Hematopoietic multipotent progenitor cell treated with erythropoietin and hydrocortisone succinate and interleukin-3 and kit ligand, for 4 days (in vitro differentiated cells): ENCODE data around the gene MPZL3.

Experiments
- DNase-seq: peaks from one replicate; pipeline ENCODE4 v3.0.0-alpha.2; 2015

The MPZL3 gene

GRCh38 chr11:118264569-118265465 is 12.7 kb upstream of the MPZL3 start:
- DNase-seq = no peak

DNA sequence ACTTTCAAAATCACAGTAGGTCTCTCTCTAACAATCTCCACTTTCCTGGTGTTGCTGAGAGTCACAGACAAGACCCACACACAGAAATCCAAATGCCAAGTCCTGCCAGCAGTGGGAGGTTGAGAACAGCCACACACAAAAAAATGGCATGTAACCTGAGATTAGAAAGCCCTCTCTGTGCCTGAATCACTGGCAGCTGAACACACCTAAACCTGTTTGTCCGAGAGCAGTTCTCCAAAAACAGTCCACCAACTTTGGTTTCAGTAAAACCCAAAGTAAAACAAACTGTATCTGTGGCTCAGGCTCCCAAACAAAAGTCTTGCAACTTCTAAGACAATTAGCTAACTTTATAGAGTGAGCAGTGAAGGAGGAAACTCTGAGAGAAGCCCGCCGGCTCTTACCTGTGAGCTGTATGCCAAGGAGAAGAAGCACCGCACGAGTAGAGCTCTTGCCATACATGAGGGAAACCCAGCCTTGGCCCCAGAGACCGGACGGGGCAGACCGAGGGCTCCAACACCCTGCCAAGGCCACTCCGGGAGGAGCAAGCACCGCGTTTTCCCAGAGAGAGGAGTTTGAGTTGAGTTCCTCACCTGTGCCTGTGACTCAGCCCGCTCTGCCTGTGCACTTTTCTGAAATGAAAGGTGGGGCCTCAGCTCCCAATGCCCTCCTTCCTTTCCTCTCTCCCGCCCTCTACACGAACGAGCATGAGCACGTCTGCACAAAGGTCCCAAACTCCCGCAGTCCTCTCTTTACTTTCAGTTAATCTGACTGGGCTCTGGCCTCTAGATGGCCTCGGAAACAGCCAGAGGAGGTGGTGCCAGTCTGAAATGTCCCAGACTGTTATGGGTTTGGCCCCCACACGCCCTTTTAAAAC is 11.8 kb upstream of the MPZL3 start, which contains the start of gene MPZL2:
MPZL2 (minus strand) TSS at position 603 of the 874 bp plus-strand sequence; CDS start at position 459, 144 bp downstream.
- DNase-seq = peak; percentile 28

DNA sequence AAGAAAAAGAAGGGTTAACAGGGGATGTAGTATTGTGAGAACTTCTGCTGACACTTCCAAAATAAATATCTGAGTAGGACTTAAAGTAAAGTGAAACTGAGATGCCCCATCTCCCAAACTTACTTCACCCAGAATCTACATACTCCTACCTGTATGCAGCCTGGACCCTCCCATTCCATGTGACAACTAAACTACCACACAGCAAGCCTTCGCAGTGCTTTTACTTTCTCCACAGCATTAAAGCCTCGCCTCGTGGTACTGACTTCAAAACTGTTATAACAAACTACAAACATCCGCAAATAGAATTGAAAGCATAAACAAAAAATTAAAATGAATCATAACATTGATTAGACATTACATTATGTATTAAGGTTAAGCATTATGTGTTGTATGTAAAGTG is 10.9 kb upstream of the MPZL3 start:
- no peak for DNase-seq

DNA sequence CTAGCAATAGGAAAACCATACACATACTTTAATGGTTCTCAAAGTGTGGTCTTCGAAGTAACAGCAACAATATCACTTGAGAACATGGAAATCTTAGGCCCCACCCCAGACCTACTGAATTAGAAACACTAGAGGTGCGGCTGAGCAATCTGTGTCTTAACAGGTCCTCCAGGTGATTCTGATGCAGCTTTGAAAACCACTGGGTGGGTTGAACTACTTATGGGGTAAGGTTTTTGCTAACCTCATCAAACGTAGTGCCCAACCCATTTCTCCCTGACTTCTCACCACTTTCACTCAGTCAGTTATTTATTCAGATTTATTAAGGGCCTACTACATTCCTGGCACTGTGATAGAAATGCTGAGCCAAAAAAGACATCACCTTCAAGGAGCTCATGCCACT is 8.2 kb upstream of the MPZL3 start:
- DNase-seq = no peak

DNA sequence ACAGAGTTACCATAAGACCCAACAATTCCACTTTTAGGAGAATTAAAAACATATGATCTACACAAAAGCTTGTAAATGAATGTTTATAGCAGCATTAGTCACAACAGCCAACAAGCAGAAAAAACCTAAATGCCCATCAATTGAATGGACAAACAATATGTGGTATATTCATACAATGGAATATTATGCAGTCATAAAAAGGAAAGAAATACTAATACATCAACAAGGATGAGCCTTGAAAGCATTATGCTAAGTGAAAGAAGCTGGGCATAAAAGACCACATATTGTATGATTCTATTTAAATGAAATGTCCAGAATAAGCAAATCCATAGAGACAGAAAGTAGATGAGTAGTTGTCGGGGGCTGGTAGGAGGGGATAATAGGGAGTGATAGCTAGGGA is 7.0 kb upstream of the MPZL3 start:
- DNase-seq = no peak

- peak; percentile 52 for DNase-seq
Measured at GRCh38 chr11:118258410-118258809, 6.2 kb upstream of the MPZL3 start.

DNA sequence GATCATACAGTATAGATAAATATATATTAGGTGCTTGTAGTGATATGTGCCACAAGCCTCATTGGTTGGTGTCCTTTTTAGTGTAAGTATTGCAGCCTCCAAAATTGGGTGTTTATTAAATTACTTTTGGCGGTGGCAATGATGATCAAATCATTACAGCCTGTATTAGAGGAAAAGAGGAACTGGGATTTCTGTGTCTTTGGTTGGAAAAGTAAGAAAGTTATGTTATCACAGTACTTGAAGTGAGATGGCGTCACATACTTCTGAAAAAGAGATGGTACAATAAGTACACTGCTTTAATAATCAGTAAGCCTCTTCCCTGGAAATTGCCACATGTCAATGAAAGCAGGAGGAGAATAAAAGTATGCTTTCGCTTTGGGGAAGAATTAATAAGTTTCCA is 523 bp upstream of the MPZL3 start:
- no peak for DNase-seq

DNA sequence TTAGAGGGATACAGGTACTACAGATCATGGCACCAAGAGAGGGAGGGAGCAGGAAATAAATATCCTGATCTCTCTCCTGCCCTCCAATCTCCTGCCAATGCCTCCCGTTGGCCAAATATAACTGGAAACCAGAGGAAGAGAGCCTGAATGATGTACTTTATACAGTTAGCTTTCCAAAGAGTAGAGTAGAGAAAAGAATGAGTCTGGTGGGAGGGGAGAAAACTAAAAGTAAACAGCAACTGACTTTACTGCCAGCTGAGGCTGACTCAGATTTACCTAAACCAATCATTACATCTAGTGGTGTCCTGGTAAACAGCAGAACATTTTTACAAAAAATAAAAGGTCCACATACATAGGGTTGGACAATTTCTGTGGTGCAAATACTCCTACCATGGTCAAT is 5.1 kb downstream of the MPZL3 start:
- DNase-seq = no peak

DNA sequence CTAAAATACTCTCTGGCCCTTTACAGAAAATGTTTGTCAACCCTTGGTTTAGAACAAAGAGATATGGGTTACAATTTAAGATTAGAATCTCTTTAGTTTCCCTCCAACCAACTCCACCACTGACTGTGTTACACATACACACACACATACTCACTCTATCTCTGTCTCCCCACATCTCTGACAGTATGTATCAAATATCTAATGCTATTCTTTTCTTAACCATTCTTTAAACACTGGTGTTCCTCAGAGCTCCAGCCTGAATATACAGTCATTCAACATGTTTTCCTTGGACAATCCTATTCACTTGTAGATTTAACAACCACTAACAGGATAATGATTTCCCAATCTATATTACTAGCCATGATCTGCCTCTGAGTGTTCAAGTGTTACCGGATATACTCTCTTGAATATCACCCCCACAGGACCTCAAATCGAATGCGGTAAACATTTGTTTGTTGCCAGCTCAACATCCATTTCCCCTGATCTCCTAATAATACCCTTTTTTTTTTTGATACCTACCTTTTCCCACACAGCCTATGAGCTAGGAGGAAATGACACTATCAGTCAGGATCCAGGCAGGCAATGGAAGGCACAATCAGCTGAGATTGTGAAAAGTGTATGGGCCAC is 6.1 kb downstream of the MPZL3 start:
- peak; percentile 64 for DNase-seq

DNA sequence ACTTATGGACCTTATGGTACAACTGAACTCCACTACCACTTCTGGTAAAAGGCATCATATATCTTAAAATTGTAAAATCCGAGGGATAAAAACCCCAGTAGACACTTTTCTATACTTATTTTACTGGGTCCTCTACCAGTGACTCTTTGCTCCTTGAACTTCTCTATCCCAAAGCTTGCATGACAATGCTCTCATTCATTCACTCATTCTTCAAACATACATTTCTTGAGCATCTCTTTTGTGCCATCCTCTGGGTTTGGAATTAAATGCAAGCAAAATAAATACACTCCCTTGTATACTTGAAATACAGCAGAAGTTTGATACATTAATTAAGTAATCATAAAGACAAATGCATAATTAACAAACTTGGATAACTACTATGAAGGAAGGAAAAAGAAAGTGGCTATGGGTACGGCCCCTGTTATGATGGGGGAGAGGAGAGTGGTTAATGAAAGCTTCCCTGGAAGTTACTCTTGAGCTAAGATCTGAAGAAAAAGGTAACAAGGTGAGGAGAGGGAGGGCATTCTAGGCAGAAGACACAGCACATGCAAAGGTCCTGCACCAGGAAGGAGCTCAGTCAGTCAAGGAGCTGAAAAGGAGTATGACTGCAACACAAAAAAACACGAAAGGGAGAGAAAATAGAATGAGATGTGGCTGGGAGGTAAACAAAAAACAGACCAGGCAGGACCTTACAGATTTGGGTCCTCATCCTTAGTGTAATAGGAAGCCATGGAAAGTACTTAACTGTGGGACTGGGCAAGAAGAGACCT is 8.0 kb downstream of the MPZL3 start:
- no peak for DNase-seq

DNA sequence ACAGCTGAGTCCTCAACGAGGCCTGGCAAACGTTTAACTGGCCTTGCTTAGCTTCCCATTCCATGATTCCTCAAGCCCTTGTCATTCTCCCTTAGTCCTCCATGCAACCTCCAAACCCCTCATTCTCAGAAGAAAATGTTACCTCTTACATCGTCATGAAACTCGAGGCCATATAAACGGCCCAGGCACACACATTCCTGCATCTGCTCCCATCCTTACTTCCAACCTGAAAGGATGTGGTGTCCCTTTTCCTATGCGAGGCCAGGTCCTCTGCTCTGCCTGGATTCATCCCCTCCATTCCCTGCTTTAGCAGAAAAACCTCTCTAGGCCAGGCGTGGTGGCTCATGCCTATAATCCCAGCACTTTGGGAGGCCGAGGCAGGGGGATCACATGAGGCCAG is 9.0 kb downstream of the MPZL3 start:
- no peak for DNase-seq

DNA sequence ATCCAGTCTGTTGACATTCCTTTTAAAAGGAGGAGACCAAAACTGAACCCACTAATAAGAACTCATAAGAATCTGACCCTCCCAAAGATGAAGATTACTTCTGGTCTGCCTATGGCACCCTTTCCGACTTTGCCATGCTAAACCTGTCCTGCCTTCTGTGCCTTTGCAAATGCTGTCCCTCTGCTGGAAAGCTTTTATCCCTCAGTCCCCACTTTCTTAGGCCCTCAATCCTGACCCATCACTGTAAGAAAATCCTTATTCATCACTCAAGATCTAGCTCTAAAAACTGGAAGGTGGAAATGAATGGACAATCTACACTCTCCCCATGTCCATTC is 10.4 kb downstream of the MPZL3 start:
- DNase-seq = no peak

DNA sequence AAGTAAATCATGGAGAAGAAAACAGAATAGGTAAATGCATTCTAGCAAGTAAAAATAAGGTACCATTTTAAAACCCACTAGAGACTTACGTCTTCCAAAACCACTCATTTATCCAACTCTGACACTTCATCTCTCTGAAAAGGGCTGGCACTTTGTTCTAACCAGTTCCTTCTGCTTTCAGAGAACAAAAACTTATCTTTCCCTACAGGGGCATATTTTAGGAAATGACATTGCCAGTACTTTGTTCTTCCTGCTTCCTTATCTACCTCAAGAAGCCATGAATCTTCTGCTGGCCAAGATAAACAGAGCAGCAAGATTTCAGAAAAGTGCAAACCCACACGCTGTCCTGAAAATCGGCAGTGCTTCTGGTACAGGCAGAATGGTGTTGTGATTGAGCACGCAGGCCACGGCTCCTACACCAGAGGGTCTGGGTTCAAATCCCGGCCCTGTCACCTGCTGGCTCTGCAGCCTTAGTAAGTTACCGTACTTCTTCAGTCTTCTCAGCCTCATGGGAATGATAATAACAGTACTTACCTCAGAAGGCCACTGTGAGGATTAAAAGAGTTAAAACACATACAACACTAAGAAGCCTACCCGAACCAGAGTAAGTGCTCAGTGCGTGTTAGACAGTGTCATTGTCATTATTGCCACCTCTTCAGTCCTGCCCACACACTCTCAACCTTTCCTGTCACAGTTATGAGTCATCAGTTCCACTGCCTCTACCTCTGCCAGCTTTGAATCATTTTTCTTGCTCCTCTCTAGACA is 11.0 kb downstream of the MPZL3 start:
- peak; percentile 97 for DNase-seq

- DNase-seq = no peak
Measured at GRCh38 chr11:118239509-118240205, 12.5 kb downstream of the MPZL3 start.

DNA sequence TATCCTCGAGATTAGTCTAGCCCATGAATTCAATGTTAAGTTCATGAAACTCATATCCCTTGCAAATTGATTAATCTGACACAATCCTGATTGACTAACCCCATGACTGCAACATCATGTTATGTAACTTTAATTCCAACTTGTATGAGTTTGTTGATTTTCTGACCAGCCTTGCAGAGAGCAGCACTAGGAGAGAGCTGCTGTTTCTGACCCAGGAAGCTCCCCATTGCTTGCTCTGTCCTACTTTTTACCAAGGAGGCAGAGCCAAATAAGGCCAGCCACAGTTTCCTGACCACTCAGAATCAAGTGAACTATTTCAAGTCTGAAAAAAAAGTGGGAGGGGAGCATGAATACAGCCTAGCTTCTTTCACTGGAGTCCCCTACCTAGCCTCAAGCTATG is 13.2 kb downstream of the MPZL3 start:
- DNase-seq = peak; percentile 62

DNA sequence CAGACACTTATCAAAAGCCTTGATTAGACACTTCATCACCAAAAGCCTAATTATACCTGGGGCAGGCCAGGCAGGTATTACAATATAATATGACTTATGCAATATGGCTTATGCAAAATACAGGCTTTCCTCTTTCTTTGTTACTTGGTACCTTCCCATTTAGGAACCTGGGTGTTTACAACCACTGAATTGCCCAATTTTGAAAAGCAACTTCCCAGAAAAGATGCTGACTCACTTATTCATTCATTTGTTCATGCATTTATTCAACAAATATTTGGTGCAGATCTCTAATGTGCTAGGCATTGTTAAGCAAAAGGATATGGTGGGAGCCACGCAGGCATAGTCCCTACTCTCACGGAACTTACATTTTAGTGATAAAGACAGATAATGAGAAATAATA is 13.7 kb downstream of the MPZL3 start:
- DNase-seq = peak; percentile 51

- no peak for DNase-seq
Measured at GRCh38 chr11:118236170-118236569, 16.0 kb downstream of the MPZL3 start.

GRCh38 chr11:118234833-118235232 is 17.3 kb downstream of the MPZL3 start:
- DNase-seq = no peak

- no peak for DNase-seq
Measured at GRCh38 chr11:118233850-118234249, 18.3 kb downstream of the MPZL3 start.

GRCh38 chr11:118233377-118233776 is 18.8 kb downstream of the MPZL3 start:
- no peak for DNase-seq

GRCh38 chr11:118232659-118233058 is 19.5 kb downstream of the MPZL3 start:
- no peak for DNase-seq
